HG02884 (cell line): ENCODE results near the gene ANKRD39.
"Not testable (repeated sequence)": the region's sequence is repeated elsewhere in the genome, so short reads cannot be mapped to it uniquely, and the experiment has no call there.

Experiments used
- ATAC-seq: cut with Tn5 transposase; IDR thresholded peaks from one replicate; pipeline ENCODE4 v1.9.1; 2021; ENCODE audit warnings: mild to moderate bottlenecking, moderate library complexity; ENCODE audit not compliant: unreplicated experiment

ANKRD39 gene

DNA sequence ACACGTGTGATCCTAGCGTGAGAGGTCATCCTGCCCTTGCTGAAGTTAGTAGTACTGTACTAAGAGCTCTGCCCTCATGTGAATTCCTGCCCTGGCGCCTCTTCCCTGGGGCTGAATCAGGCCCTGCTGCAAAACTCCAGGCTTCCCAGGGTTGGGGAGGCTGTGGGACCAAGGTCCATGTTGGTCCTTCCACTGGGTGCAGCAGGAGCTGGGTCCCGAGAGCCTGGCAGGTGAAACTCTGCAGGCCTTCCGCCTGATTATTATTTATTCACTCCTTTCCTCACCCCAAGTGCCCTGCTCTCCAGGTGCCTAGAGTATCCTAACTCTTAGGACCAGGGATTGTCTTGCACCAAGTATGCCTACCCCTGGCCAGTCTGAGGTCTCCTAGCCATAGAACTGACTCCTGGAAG is 47.0 kb downstream of the ANKRD39 start:
- ATAC-seq = no peak

DNA sequence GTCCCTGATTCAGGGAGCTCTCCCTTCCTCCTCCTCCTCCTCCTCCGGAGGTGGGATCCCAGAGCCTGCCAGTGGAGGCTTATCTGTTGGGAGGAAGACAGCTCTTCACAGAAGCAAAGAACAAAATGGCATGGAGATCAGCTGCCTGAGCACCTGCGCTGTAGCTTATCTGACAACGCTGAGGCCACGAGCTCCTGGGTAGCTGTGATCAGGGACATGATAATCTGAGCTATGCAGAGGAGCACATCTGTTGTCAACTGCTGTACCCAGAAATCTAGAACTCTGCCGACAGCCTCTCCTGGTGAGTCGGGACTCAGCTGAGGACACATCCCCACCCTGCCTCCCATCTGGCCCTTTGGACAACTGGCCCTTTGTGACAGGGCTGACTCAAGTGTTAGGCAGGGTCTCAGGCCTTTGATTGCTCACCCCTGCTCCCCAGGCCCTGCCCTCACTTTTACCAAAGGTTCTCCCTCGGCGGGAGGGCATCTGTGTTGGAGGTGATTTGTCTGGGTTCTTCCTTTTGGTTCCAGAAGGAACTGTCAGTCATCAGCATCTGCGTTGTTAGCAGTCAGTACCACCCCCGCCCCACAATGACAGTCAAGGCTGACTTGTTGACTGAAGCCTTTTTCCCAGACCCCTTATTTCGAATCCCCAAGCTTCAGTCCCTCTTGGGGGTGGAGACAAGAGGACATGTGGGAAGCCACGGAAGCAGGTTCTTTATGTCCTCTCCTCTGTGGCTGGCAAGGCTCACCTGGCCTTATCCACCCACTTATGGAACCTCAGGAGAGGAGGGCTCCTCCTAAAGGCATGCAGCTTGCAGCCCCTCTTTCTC is 47.6 kb downstream of the ANKRD39 start:
- ATAC-seq = no peak

DNA sequence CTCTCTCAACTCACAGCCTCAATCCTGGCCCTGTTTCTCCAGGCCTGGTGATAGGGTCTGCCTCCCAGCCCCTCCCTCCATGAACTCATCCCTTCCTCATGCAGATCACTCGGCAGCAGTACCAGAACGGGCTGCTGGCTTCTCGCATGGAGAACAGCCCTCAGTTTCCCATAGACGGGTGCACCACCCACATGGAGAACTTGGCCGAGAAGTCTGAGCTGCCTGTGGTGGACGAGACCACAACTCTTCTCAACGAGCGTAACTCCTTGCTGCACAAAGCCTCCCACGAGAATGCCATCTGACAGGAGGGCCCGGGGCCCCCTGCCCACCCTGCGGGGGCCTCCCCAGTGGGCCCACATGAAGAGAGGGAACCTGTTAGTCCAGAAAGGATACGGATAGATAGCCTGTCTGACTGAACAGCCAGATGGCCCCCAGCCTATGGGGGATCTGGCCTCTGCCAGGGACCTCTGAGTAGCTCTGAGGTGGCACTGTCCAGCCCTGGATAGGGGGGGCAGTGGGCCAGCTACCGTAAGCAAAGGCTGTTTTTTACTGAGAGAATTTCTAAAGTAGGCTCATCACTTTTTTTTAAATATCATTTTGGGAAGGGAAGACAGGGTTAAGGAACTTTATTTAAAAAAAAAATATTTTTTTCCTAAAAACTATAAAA is 48.5 kb downstream of the ANKRD39 start:
- ATAC-seq = no peak

DNA sequence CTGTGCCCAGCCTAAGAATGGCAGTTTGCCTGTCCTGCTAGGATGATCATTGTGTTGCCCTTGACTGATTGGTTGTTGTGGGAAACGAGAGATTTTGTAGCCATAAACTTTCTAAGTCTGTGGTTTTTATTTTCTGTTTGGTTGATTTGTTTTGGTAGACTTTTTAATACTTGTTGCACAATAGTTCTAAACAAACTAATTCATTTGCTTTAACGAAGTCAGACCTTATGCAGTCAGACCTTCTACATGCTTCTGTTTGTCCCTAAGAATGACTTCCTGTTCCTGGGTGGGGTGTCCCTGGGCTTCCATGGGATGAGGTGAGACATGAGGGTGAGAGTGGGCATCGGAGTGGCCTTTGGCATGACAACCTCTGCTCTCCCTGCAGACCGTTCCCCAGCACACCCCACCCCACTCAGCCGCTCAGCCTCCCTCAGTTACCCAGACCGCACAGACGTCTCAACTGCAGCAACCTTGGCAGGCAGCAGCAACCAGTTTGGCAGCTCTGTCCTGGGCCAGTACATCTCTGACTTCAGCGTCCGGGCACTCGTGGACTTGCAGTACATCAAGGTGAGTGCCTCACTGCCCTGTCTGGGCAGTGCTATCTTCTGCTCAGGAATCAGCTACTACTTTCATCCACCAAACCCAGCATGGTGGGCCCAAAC is 49.5 kb downstream of the ANKRD39 start:
- no peak for ATAC-seq

DNA sequence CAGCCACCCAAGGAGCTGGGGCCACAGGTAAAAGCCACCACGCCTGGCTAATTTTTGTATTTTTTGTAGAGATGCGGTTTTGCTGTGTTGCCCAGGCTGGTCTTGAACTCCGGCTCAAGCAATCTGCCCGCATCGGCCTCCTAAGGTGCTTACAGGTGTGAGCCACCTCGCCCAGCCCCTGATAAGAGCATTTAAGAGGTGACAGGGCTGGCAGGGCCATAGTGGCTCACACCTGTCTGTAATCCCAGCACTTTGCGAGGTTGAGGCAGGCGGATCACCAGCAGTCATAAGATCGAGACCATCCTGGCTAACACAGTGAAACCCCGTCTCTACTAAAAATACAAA is 50.7 kb downstream of the ANKRD39 start:
- no peak for ATAC-seq

DNA sequence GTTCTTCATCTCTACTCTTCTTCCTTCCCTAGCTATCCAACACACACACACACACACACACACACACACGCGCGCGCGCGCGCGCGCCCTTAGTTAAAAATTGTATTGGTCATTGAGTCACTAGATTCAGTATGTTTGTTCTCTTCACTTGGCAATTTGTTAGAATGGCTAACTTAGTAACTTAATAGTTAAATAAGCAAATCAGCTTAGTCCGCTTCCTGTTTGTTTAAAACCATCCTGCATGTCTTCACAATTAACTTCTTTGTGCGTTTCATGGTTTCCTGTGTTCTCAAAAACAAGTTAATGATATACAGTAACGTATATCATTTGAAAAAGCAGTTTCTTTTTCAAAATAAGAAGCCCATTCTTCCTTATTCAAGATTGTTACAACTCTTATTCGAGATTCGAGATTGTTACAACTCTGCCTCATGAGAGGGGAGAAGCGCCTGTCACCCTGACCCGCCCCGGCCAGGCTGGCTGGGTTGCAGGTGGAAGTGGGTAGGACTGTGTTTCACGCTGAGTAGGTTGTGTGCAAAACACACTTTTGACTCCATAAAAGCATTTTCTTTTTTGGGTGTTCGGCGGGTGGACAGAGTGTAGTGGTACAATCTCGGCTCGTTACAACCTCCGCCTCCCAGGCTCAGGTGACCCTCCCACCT is 51.2 kb downstream of the ANKRD39 start:
- no peak for ATAC-seq

DNA sequence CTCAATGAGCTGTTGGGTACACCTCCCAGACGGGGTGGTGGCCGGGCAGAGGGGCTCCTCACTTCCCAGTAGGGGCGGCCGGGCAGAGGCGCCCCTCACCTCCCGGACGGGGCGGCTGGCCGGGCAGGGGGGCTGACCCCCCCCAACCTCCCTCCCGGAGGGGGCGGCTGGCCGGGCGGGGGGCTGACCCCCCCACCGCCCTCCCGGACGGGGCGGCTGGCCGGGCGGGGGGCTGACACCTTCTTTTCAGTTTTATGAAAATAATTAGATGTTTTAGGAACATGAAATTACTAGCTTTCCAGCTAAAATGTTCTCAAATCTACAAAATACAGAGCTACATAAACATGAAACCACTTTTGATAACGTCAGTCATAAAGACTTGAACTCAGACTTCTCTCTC is 51.9 kb downstream of the ANKRD39 start:
- not testable (repeated sequence) for ATAC-seq

DNA sequence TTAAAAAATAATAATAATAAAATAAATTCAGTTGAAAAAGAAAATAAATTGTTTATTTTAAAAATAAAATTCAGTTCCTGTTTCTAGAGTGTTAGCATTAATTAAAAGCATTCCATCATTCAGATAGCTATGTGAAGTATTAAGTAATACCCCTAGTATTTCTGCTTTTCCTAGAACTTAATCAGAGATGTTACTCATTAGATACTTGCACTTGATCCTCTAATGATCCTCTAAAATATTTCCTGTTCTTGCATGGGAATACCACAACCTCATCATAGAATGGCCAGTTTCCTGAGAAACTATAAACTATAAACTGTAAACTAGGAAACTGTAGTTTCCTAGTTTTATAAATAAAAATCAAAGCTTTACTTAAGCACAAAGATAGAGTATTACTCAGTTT is 52.8 kb downstream of the ANKRD39 start:
- no peak for ATAC-seq

DNA sequence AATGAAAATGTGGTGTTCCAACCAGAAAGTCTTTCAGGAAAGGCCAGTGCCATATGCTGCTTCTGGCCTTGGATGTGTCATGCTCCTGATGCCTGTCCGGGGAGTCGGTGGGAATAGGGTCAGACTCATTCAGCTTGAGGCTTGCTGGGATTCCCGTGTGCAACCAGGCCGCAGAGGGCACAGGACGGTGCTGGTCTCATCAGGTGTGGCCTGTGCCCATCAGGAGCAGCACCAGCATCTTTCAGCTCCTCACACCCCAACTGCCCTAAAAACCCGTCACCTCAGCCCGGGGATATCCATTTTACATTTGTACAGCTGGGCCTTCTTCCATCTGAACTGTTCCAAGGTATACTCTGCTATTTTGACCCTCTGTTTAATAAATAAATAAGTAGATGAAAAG is 55.1 kb downstream of the ANKRD39 start:
- ATAC-seq = no peak

DNA sequence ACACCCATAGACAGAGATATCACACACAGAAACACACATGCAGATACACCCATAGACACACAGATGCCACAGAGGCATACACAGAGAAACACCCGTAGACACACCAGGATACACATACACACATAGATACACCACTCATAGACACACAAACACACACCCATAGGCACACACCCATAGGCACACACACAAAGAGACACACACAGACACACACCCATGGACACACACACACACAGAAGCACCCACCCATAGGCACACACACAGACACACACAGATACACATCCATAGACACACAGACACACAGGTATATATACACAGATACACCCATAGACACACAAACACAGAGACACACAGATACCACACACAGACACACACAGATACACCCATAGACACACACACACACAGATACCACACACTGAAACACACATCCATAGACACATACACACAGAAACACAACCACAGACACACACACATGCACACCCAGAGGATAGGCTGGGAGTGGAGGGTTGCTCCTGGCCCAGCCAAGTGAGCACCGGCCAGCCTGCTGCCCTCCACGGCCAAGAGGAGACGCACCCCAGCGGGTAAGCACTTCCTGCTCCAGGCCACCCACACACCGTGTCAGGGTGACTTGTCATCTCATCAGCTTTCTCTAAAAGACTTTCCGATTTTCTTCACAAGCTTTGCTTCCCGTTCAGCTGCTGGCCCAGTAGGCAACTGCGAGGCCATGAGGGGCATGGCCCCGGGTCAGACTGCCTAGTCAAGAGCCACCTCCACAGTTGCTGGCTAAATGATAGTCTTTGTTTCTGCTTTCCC is 55.8 kb downstream of the ANKRD39 start:
- no peak for ATAC-seq

DNA sequence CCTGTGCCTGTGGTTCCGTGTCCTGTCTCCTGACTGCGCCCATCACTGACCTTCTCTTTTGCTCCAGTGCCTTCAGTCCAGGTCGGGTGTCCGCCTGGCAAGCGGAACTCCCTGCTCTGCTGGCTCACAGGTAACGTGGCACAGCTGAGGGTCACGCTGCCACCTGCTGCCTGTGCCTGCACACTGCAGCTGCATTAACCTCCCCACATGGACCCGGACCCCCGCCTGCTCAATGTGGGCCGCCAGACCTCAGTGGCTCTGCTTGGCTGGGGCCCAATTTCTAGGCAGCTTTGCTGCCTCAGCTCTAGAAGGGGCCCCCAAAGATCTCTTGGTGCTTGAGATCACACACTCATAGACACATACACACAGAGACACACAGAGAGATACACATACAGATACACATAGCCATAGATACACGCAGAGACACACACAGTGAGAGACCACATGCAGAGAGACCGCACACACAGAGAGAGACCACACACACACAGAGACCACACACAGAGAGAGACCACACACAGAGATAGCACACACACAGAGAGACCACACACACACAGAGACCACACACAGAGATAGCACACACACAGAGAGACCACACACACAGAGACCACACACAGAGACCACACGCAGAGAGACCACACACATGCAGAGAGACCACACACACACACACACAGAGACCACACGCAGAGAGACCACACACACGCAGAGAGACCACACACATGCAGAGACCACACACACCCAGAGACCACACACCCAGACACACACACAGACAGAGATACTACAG is 56.6 kb downstream of the ANKRD39 start:
- peak; percentile 61 for ATAC-seq

DNA sequence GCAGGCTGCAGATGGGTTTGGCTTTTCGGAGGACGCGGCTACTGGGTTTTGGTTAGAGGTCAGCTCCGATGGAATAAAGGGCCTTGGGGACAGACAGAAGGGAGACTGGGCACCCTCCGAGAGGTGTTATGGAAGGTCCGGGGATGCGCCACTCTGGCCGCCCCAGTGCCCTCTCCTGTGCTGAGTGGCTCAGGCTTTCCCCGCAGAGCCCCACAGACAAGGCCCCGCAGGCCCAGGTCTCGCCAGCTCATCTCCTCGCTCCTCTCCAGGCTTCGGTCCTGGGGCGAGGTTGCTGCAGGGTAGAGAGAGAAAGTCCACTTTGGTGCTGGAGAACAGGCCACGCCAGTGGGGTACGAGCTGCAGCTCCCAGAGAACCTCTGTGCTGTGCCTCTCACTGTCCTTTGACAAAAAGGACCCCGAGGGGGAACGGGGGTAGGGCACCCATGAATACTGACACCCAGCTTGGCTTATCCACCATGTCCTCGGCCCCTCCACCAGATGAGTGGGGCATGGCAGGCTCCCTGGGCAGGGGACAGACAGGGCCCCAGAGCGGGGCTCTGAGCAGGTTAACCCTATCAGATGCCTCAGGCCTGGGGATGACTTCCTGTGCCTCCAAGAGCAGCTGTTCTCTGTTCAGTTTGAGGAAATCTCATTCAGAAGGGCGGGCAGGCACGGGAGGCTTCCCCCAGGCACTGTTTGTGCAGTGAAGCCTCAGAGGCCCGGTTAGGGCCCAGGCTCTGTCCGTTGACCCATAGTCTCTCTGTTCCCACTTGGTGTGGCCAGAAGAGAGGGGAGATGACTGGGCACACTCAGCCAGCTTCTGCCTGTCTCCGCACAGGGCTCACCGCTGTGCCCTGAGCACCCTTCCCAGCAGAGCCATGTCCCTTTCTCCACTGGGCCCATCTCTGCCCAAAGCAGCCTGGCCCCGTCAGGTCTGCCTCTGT is 57.5 kb downstream of the ANKRD39 start:
- no peak for ATAC-seq

DNA sequence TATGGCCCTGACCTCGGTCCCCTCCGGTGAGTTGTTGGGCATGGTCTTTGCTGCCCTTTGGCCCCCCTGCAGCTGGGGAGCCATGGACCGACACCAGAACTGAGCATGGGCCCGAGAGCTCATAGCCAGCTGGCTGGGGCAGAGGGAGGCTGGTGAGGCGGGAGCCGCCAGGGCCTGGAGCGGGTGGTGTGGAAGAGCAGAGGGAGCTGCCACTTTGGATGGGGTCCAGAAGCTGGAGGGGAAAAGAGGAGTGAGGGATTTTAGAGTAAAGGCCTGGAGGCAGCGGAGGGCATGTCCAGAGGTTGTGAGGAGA is 58.2 kb downstream of the ANKRD39 start:
- ATAC-seq = no peak

DNA sequence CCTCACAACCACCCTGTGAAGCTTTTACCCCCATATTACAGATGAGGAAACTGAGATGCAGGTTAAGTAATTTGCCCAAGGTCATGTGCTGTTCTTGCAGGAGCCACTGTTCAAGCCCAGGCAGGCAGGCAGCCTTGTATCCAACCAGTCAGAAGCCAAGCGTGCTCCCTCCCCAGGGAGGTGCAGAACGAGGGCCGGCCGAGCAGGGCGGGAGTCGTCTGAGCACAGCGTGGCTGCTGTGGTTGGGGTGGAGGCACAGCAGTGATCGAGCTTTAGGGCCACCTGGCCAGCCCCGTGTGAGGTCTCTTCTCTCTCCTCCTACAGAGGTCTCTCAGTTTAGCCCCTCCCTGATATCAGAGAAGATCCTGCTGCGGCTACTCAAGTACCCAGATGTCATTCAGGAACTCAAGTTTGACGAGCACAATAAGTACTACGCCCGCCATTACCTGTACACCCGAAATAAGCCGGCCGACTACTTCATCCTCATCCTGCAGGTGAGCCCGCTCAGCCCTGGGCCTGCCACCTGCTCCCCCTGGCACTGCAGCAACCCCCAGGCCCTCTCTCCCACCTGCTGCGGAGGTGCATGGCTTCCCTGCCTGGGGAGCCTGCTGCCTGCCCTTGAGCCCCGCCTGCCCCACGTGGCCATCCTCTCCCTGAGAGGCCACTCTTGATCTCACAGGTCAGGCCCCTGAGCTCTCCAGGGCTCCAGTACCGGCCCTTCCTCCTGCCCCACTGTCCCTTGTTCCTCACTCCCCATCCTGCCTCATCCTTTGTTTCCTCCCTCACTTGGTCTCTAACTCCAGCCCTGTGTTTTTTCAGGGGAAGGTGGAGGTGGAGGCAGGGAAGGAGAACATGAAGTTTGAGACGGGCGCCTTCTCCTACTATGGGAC is 58.8 kb downstream of the ANKRD39 start:
- no peak for ATAC-seq
